ENCODE data around the gene LIM2.

The LIM2 gene

DNA sequence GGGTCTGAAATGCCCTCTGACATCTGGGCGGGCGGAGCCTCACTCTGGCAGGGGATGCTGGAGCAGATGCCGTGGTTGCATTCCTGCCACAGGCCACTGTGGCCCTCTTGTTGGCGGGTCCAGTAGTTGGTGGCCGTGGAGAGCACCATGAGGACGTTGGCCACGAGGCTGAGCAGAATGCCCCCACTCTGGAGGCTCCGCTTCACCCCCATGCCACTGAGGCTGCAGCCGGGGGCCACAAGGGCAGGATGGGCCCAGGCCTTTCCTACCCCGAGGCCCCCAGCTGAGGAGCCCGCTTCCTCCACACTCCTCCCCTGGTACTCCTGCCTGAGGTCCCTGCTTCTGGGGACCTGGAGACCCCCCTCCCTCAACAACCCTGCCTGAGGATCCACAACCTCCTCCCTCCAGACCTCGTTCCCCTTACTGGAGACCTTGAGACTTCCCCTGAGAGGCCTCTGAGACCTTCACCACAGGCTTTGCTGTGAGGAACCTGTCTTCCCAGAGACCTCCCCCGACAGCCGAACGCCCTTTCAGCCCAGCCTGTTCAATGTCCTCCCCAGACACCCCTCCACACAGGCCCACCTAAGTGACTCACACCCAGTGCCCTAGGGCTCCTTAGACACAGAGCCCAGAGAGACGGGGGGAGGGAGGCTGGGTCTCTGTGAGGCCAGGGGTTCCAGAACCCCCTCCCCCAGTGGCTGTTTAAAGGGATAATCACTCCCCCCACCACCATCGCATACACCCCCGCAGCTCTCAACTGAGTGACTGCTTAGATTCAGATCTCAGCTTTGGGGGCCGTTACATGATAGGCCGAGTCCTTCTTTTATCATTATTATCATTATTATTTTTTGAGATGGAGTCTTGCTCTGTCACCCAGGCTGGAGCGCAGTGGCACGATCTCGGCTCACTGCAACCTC, 19.1 kb downstream of the LIM2 start, which contains the start of gene CLDND2:
TSS of gene CLDND2 (minus strand) at position 638 of the 917 bp plus-strand sequence. CDS start at position 212, 426 bp downstream.
- in situ Hi-C loops (cut with HindIII; ENCODE audit: low pct_ligation_motif_present, low pct_unique_long_range_greater_than_20kb, low sequenced_read_pairs): no loop called here
- no peak for DNase-seq

DNA sequence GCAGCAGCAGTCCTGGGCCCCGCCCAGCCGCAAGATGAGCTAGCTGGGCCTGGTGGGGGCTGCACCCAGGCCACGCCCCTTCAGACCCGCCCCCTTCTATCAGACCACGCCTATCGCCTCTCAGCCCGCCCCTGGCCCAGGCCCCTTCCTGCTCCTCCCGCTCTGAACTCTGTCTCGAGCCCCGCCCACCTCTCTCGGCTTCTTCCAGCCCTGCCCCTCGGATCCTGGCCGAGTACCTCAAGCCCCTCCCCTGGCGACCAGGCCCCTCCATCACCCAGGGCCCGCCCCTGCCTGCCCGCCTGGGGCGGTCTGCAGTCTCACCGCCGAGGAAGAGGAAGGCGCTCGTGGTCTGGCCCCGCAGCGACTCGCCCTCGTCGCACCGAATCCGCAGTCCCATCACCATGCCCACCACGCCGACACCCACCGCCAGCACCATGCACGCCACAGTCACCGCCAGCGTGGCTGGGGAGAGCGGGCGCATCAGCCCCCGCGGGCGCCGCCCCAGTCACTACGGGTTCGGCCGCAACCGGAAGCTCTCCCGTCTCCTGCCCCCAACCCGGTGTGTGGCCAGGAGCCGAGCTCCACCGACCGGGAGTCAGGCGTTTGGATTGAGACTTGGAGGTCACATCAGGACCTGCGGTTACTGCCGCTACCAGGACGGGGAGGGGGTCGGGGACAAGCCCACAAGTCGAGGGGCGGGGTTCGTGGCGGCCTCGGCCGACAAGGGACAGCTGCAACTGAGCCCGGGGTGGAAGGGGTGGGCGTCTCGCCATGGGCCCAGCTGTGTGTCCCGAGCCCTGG, 20.0 kb downstream of the LIM2 start:
- in situ Hi-C loops (cut with HindIII; ENCODE audit: low pct_ligation_motif_present, low pct_unique_long_range_greater_than_20kb, low sequenced_read_pairs): no loop called here

DNA sequence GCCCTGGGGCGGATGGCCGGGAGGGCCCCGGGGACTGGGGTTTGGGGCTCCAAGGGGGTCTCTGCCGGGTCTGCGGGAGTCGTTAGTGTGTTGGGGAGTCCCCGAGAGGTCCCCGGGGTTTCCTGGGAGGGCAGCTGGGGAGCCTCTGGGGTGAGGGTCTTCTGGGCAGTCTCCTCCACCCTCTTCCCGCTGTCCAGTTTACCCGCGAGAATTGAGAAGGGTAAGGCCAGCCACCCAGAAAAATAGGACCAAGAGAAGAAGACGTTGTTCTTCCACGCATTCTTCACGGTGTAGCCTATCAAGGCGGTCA, 20.6 kb downstream of the LIM2 start:
- in situ Hi-C loops (cut with HindIII; ENCODE audit: low pct_ligation_motif_present, low pct_unique_long_range_greater_than_20kb, low sequenced_read_pairs): no loop called here
- no peak for DNase-seq

More for the DNA sequence above, 20.0 kb downstream of the LIM2 start:
- DNase-seq: peak; percentile 94

DNA sequence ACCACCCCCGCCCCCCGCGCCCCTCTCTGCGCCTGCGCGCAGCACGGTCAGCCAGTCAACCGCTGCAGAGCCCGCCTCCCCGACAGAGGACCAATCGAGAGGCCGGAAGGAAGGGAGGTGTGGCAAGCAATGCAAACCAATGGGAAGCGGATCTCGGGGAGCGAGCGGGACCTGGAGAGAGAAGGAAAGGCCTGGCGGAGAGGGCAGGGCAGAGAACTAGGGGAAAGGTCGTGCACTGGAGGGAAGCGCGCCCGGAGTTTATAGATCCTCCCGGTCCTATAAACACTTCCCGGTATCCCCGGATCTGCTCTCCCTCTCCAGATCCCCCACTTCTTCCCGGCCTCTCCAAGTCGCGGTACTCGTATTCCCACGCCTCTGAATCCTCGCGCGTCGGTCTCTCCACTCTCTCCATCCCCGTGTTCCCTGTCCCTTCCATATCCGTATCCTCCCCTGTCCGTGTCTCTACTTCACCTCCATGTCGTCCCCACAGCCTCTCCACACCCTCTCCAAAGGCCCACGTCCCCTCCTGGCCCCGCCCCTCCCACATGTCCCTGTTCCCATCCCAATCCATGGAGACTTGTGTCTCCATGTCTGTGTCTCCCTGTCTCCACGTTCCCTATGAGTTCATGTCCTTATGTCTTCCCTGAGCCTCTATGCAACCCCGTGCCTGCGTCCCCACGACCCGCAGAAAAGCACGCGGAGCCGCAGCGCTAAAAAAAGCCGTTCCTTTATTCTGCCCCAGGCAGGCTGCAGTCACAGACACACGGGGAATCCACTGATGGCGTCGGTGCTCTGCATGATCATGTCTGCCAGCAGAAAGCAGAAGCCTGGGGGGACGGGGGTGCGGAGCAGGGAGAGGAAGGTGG, 21.2 kb downstream of the LIM2 start:
- in situ Hi-C loops (cut with HindIII; ENCODE audit: low pct_ligation_motif_present, low pct_unique_long_range_greater_than_20kb, low sequenced_read_pairs): no loop called here

DNA sequence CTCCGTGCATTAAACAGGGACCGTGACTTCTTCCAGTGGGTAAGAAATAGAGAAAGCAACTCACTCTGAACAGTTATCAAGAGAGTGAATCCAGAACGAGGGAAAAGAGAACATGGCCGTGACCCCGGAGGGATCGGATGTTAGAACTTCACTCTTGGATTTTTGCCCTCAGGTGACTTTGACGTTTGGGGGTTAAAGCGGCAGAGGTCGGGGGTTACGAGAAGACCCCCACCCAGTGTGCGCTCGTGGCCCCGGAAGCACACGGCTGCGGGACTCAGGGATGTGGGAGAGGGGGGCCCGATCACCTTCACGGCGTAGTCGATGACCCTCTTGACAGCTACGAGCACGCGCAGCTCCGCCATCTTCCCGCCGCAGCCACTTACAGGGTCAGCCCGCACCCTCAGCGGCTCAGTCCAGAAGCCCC, 21.8 kb downstream of the LIM2 start, which contains the start of gene ETFB:
TSS of gene ETFB (minus strand) at position 424 of the 424 bp plus-strand sequence. CDS start at position 362, 62 bp downstream.
- in situ Hi-C loops (cut with HindIII; ENCODE audit: low pct_ligation_motif_present, low pct_unique_long_range_greater_than_20kb, low sequenced_read_pairs): no loop called here
- no peak for DNase-seq

More for the DNA sequence above, 21.2 kb downstream of the LIM2 start:
- peak; percentile 96 for DNase-seq

DNA sequence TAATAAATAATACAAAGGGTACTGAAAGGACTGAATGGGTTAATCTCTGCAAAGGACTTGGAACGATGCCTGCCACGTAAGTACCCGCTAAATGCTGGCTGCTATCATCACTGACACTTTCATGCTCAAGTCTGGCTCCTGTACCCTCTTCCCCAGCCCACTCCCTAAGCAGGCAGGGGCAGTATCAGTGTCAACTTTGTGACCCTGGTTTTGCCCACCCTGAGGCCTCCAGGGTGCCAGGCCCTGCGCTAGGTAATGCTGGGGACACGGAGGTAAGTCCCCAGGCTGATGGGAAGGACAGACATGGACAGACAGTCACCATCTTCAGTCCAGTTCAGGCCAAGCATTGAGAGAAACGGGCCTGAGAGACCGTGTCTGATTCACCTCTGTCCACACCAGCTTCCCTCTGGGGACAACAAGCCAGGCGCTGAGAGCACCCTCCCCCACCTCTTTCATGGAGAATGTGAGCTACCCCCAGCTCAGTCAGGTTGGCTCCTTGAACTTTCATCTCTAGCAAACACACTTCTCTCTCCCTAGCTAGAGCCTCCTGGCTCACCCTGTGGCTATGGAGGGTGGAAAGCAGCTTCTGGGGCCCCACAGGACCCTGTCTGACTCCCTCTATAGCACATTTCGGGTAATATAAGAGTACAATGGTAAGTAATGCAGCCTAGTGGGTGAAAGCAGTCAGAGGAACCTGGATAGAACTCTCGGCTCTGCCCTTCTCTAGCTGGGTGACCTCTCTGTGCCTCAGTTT, 22.4 kb downstream of the LIM2 start:
- in situ Hi-C loops (cut with HindIII; ENCODE audit: low pct_ligation_motif_present, low pct_unique_long_range_greater_than_20kb, low sequenced_read_pairs): no loop called here
- DNase-seq: peak; percentile 23

DNA sequence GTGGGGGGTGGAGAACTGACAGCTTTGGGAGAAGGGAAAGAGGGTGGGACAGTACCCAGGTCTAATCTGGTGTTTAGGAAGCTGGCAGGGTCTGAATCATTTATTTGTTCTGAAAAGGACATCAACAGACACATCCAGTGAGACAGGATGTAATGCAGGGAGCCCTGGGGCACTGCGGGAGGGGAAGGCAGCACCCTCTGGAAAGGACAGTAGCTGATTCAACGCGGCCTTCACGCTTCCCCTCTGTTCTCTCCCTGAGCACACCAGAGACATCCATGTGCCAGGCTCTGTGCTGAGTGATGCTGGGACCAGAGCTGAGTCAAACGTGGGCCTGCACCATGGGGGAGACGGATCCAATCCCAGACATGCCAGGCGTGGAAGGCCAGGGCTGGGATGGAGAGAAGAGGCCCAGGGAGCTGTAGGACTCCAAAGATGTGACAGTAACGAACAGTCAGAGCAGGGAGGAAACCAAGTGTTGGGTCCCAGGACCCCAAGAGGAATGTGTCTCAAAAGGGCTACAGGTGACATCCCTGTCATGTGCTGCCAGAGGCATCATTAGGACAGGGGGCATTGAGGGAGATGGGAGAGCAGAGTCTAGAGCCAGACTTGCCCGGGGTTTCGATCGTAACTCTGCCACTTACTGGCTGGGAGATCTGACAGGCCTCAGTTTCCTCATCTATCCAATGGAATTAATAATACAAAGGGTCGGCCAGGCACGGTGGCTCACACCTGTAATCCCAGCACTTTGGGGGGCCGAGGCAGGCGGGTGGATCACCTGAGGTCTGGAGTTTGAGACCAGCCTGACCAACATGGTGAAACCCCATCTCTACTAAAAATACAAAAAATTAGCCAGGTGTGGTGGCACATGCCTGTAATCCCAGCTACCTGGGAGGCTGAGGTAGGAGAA, 23.3 kb downstream of the LIM2 start:
- in situ Hi-C loops (cut with HindIII; ENCODE audit: low pct_ligation_motif_present, low pct_unique_long_range_greater_than_20kb, low sequenced_read_pairs): no loop called here
- DNase-seq: no peak

DNA sequence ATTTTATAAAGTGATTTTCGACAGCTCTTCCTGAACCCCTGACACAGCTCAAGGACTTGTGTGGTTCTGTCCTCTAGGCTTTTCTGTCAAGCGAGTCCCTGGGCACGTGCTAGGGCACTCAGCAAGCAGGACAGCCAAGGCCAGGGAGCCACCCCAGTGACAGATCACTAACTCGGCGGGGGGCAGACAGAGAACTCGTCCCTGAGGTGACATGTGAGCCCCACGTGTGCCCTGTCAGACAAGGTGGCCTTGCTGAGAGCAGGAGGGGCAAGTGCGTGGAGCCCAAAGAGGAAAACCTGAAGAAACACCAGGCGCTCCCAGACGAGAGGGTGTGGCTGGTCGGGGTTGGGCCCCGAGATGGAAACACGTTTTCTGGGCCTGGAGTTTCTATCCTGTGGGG, 26.5 kb downstream of the LIM2 start:
- in situ Hi-C loops (cut with HindIII; ENCODE audit: low pct_ligation_motif_present, low pct_unique_long_range_greater_than_20kb, low sequenced_read_pairs): no loop called here
- DNase-seq: no peak

DNA sequence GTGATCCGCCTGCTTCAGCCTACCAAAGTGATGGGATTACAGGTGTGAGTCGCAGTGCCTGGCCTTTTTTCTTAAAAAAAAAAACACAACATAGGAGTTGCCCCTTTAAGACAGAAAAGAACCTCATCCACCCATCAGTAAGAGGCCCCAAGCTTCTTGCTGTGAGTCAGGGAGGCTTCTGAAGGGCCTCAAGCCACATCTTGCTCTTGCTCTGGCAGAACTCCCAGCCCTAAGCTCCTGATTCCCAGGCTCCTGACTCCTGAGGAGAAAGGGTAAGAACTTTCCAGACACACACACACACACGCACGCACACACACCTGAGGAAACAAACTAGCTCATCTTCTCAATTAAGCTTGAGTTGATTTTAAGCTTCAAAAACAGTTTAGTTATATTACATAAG, 28.5 kb downstream of the LIM2 start:
- in situ Hi-C loops (cut with HindIII; ENCODE audit: low pct_ligation_motif_present, low pct_unique_long_range_greater_than_20kb, low sequenced_read_pairs): no loop called here
- no peak for DNase-seq

DNA sequence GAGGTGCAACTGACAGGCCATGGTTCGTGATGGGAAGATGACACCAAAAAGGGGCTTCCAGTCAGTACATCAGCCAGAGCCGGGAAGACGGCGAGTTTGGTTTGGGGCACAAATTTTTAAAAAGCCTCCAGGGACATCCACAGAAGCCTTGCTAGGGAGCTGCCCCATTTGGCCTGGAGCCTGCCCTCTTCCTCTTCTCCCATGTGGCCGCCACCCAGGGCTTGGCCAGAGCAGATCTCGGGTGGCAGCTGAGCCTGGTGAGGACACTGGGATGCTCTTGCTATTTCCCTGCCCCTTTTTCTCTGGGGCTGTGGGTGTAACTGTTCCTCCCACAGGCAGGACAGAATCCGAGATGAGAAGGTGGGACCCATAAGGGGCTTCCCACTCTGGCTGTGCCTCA, 29.8 kb downstream of the LIM2 start:
- in situ Hi-C loops (cut with HindIII; ENCODE audit: low pct_ligation_motif_present, low pct_unique_long_range_greater_than_20kb, low sequenced_read_pairs): no loop called here
- no peak for DNase-seq

DNA sequence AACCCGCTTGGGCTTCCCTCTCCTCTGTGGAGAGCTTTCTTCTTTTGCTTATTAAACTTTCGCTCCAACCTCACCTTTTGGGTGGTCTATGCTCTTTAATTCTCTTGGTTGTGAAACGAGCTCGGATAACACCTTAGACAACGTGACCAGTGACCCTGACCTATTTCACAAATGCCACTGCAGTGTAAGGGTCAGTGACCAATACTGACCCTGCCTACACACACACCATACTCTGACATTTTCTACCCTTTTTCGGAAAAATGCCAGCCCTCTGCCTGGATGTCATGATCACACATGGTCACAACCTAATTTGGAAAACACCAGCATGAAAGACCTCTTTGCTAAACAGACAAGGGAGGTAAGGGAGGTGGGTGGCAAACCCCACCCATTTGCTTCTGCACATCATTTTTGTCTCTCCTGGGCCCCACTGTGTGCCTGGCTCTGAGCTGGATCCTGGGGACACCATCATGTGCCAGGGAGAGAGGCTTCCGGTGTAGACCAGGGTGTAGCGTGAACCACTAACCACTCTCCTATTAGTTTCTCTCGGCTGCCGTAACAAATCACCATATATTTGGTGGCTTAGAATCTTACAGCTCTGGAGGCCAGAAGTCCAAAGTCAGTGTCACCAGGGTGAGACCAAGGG, 31.5 kb downstream of the LIM2 start:
- DNase-seq: no peak
- in situ Hi-C loops (cut with HindIII; ENCODE audit: low pct_ligation_motif_present, low pct_unique_long_range_greater_than_20kb, low sequenced_read_pairs): no loop called here

DNA sequence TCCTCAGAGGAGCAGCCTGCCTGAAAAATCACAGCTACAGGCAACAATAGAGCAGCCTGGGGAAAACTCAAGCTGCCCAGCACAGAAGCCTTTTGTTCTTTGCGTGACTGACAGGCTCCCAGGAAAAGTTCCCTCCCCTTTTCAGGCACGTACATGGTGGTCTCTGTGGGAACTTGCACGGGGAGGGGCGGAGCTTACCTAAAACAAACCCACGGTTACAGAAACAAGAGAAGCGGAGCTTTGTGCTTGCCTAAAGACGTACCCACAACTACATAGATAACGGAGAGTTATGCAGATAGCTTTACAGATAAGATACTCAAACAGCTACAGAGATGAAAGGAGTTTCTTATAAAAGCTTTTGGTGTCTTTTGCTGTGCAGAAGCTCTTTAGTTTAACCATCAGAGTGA, 33.0 kb downstream of the LIM2 start:
- in situ Hi-C loops (cut with HindIII; ENCODE audit: low pct_ligation_motif_present, low pct_unique_long_range_greater_than_20kb, low sequenced_read_pairs): no loop called here
- DNase-seq: no peak

DNA sequence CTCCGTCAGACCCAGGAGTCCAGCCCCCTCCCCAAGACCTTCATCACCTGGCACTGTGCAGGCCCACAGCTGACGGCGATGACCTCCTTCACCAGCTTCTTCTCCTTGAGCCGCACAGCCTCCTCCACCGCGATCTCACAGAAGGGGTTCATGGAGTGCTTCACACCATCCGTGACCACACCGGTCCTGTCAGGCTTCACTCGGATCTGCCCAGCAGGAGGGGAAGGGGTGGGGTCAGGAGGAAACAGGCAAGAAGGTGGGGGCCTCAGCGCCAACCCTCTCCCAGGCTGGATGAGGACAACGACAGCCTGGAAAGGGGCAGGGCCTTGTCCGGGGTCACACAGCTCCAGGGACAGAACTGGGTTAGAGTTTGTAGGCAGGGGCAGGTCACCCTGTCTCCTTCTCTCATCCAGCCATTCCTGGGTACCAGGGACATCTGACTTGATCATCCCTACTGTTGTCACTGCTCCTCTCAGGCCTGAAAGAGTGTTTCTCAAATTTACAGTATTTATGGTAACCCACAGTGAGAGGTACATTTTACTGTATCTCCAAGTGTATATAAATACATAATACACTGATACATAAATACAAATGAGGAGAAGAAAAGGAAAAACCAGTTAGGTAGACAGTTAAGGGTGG, 33.6 kb downstream of the LIM2 start:
- DNase-seq: no peak
- in situ Hi-C loops (cut with HindIII; ENCODE audit: low pct_ligation_motif_present, low pct_unique_long_range_greater_than_20kb, low sequenced_read_pairs): no loop called here

DNA sequence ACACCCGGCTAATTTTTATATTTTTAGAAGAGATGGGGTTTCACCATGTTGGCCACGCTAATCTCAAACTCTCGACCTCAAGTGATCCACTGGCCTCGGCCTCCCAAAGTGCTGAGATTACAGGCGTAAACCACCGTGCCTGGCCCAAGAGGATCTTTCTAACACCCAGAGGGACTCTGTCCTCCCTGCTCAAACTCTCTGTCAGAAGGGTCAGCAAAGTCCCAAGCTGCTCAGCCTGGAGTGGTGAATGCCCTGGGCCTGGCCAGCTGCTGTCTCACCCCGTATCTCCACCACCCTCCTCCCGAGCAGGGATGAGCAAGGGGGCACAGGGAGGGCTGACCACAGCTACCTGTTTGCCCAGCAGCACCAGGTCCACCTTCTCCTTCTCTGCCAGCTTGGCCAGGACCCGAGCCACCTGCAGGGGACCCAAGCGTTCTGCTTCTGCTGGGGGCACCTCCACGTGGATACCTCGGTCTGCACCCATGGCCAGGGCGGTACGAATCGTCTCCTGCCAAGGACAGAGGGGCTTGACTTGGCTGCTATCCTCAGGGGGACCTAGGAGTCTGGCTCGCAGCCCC, 34.9 kb downstream of the LIM2 start:
- no peak for DNase-seq
- in situ Hi-C loops (cut with HindIII; ENCODE audit: low pct_ligation_motif_present, low pct_unique_long_range_greater_than_20kb, low sequenced_read_pairs): no loop called here

DNA sequence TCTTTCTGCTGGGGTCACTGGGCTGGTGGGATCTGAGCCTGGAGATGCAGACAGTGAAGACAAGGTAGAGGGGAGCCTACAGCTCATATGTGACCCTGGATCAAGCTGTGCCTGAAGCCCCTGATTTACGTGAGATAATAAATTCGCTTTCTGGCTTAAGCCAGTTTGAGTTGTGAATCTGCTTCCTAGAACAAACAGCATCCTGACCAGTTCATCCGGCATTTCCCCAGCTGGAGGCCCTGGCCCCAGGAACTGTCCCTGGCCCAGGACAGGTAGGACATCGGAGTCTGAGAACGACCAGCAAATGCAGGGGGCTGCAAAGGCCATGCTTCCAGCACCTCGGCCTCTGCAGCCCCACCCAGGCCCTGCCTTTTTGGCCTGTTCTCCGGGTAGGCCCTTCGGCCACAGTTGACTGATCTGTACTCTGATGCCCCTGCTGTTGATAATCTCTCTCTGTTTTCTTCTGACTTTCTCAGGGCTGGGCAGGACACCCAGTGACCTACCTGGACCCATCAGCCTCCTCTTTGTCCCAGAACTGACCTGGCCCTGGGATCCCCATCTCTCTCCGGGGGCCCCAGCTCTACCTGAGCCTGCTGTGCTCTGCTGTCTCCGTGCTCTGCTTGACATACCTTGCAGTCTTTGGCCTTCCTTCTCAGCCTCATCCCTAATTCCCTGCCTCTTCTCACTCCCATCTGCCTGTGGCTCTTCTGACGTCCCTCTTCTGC, 36.3 kb downstream of the LIM2 start:
- no peak for DNase-seq
- in situ Hi-C loops (cut with HindIII; ENCODE audit: low pct_ligation_motif_present, low pct_unique_long_range_greater_than_20kb, low sequenced_read_pairs): no loop called here
